ENCODE measurements around the gene GNA15. TPM values are rescaled to one million over a fixed set of nuclear protein-coding genes. Genes with fewer than 3 reads are reported as not detected.
"Not testable (repeated sequence)": the region's sequence is repeated elsewhere in the genome, so short reads cannot be mapped to it uniquely, and the experiment has no call there.

Gene GNA15, protein sequence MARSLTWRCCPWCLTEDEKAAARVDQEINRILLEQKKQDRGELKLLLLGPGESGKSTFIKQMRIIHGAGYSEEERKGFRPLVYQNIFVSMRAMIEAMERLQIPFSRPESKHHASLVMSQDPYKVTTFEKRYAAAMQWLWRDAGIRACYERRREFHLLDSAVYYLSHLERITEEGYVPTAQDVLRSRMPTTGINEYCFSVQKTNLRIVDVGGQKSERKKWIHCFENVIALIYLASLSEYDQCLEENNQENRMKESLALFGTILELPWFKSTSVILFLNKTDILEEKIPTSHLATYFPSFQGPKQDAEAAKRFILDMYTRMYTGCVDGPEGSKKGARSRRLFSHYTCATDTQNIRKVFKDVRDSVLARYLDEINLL
- not detected in 2 replicates for total RNA-seq (2012; rRNA removed)

DNA sequence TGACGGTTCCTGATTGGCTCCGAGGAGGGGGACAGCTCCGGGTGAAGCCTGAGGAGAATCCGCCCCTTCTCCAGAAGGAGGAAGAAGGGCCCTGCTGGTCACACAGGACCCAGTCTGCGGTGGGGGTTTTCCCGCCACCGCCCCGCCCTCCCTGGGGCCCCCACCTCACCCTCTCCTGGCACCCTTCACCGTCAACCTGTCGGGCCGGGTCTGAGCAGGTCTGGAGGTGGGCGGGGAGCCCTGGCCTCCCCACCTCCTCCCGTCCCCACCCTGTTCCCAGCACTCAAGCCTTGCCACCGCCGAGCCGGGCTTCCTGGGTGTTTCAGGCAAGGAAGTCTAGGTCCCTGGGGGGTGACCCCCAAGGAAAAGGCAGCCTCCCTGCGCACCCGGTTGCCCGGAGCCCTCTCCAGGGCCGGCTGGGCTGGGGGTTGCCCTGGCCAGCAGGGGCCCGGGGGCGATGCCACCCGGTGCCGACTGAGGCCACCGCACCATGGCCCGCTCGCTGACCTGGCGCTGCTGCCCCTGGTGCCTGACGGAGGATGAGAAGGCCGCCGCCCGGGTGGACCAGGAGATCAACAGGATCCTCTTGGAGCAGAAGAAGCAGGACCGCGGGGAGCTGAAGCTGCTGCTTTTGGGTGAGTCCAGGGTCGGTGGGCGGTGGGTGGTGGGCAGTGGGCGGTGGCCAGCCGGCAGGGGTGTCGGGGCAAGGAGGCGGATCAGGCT is at the start of gene GNA15:
TSS of gene GNA15 (plus strand) at position 73 of the 723 bp plus-strand sequence. CDS start at position 491, 418 bp downstream.
- Histone ChIP-seq H3K9me3 (replicated peaks; ENCODE audit: low read length) (peaks cover 3% of the 10 kb centered on the region), H3K4me2 (ENCODE audit: low read length) (no peak within 1 kb of the TSS), H3K4me1 (ENCODE audit: control insufficient read depth, insufficient read depth, low read length) (peaks cover 15% of the 10 kb centered on the region), H3K27me3 (ENCODE audit: control insufficient read depth, insufficient read depth, low read length) (no peaks in the 10 kb centered on the region), H3K36me3 (ENCODE audit: insufficient read depth, low read length) (no peaks in the 10 kb centered on the region), H3K9ac (ENCODE audit: low read depth, low read length) (no peak within 1 kb of the TSS), H3K4me3 (ENCODE audit: low read length) (no peak within 1 kb of the TSS)

GRCh38 chr19:3087769-3088168 is 48.1 kb upstream of the GNA15 start:
- no peaks in the 10 kb centered on the region for H3K9me3 ChIP-seq (replicated peaks; ENCODE audit: low read length)
- no peaks in the 10 kb centered on the region for H3K27me3 ChIP-seq (ENCODE audit: control insufficient read depth, insufficient read depth, low read length)
- no peaks in the 10 kb centered on the region for H3K36me3 ChIP-seq (ENCODE audit: insufficient read depth, low read length)
- H3K9ac ChIP-seq (ENCODE audit: low read depth, low read length): no peak overlapping the region
- no peak overlapping the region for H3K4me3 ChIP-seq (ENCODE audit: low read length)
- no peaks in the 10 kb centered on the region for H3K4me1 ChIP-seq (ENCODE audit: control insufficient read depth, insufficient read depth, low read length)
- H3K4me2 ChIP-seq (ENCODE audit: low read length): no peak overlapping the region

DNA sequence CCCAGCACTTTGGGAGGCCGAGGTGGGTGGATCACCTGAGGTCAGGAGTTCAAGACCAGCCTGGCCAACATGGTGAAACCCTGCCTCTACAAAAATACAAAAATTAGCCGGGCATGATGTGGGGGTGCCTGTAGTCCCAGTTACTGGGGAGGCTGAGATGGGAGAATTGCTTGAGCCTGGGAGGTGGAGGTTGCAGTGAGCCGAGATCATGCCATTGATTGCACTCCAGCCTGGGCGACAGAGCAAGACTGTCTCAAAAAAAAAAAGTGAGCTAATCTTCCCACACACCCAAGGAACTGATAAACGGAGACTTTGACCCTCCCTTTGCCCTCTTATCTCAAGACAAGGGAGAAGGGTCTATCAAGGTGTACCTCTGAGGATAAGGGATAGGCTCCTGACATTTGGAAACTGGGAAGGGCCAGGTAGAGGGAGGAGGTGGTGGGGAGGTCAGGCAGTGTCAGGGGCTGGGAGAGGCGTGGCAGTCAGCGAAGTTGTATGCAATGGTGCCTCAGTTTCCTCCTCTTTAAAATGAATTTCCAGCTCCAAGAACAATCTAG is 46.5 kb upstream of the GNA15 start:
- not testable (repeated sequence) for H3K4me2 ChIP-seq (ENCODE audit: low read length); H3K27me3 ChIP-seq (ENCODE audit: control insufficient read depth, insufficient read depth, low read length); H3K36me3 ChIP-seq (ENCODE audit: insufficient read depth, low read length); H3K4me1 ChIP-seq (ENCODE audit: control insufficient read depth, insufficient read depth, low read length); H3K9me3 ChIP-seq (replicated peaks; ENCODE audit: low read length); H3K9ac ChIP-seq (ENCODE audit: low read depth, low read length); H3K4me3 ChIP-seq (ENCODE audit: low read length)

DNA sequence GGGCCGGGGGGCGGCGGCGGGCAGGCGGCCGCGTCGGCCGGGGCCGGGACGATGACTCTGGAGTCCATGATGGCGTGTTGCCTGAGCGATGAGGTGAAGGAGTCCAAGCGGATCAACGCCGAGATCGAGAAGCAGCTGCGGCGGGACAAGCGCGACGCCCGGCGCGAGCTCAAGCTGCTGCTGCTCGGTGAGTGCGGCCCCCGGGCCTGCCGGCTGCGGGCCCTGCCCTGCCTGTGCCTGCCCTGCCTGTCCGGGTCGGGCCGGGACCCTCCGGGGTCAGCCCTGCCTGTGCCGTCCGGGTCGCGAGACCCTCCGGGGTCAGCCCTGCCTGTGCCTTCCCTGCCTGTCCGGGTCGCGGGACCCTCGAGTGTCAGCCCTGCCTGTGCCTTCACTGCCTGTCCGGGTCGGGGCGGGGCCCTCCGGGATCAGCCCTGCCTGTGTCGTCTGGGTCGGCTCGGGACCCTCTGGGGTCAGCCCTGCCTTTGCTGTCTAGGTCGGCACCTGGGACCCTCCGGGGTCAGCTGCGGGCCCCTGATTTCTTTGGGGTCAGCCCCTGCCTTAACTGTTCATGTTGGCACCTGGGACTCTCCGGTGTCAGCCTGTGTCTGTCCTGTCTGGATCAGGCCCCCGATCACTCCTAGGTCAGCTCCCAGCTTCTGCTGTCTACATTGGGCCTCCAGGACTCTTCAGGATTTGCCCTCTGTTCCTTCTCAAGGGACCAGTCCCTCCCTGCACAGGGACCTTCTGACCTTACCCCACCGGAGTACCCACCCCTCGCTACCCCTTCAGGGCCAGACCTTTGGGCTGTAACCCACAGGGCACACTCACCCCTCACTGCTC is 41.0 kb upstream of the GNA15 start:
- H3K36me3 ChIP-seq (ENCODE audit: insufficient read depth, low read length): no peaks in the 10 kb centered on the region
- H3K4me1 ChIP-seq (ENCODE audit: control insufficient read depth, insufficient read depth, low read length): peaks cover 39% of the 10 kb centered on the region
- H3K4me3 ChIP-seq (ENCODE audit: low read length): peak overlapping the region; percentile 100
- peak overlapping the region; percentile 99 for H3K4me2 ChIP-seq (ENCODE audit: low read length)
- peak overlapping the region; percentile 99 for H3K9ac ChIP-seq (ENCODE audit: low read depth, low read length)
- H3K9me3 ChIP-seq (replicated peaks; ENCODE audit: low read length): no peaks in the 10 kb centered on the region
- no peaks in the 10 kb centered on the region for H3K27me3 ChIP-seq (ENCODE audit: control insufficient read depth, insufficient read depth, low read length)

- Histone ChIP-seq H3K9ac (ENCODE audit: low read depth, low read length) (peak overlapping the region; percentile 99), H3K9me3 (replicated peaks; ENCODE audit: low read length) (no peaks in the 10 kb centered on the region), H3K27me3 (ENCODE audit: control insufficient read depth, insufficient read depth, low read length) (no peaks in the 10 kb centered on the region), H3K36me3 (ENCODE audit: insufficient read depth, low read length) (no peaks in the 10 kb centered on the region), H3K4me1 (ENCODE audit: control insufficient read depth, insufficient read depth, low read length) (peaks cover 43% of the 10 kb centered on the region), H3K4me3 (ENCODE audit: low read length) (peak overlapping the region; percentile 100), H3K4me2 (ENCODE audit: low read length) (peak overlapping the region; percentile 99)
These were observed 40.2 kb upstream of the GNA15 start for GRCh38 chr19:3095441-3096191.

DNA sequence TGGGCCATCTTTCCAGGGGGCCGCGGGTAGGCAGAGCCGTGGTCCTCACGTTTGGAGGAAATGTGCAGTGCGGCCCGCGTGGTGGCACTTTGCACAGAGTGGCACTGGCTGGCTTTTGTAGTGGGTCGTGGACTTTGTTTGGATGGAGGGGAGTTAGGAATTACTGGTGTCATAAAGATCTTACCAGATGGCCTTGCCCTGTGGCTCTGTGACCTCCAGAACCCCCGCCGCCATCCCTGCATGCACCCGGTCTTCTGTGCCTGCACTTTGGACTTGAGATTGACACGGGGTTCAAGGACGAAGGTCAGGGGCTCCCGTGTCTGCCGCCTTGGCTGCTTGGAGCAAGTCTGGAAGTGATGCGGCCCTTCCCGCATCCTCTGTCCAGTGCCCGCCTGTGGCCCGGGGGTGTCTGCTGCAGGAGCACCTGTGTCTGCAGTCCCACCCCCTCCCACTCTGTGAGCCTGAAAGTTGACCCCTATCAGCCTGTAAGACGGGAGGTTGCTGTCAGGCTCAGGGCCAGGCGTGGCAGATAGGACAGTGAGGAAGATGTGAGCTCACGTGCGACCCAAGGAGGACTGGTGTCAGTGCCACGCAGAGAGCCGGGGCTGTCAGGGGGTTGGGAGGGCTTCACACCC is 39.4 kb upstream of the GNA15 start:
- Histone ChIP-seq H3K9ac (ENCODE audit: low read depth, low read length) (peak overlapping the region; percentile 99), H3K4me2 (ENCODE audit: low read length) (peak overlapping the region; percentile 99), H3K27me3 (ENCODE audit: control insufficient read depth, insufficient read depth, low read length) (no peaks in the 10 kb centered on the region), H3K36me3 (ENCODE audit: insufficient read depth, low read length) (no peaks in the 10 kb centered on the region), H3K4me3 (ENCODE audit: low read length) (peak overlapping the region; percentile 100), H3K9me3 (replicated peaks; ENCODE audit: low read length) (no peaks in the 10 kb centered on the region), H3K4me1 (ENCODE audit: control insufficient read depth, insufficient read depth, low read length) (peaks cover 49% of the 10 kb centered on the region)

- Histone ChIP-seq H3K9ac (ENCODE audit: low read depth, low read length) (peak overlapping the region; percentile 99), H3K27me3 (ENCODE audit: control insufficient read depth, insufficient read depth, low read length) (no peaks in the 10 kb centered on the region), H3K36me3 (ENCODE audit: insufficient read depth, low read length) (no peaks in the 10 kb centered on the region), H3K4me1 (ENCODE audit: control insufficient read depth, insufficient read depth, low read length) (peaks cover 49% of the 10 kb centered on the region), H3K4me3 (ENCODE audit: low read length) (peak overlapping the region; percentile 100), H3K4me2 (ENCODE audit: low read length) (peak overlapping the region; percentile 99), H3K9me3 (replicated peaks; ENCODE audit: low read length) (no peaks in the 10 kb centered on the region)
These were observed 38.9 kb upstream of the GNA15 start for GRCh38 chr19:3096902-3097326.

- H3K9me3 ChIP-seq (replicated peaks; ENCODE audit: low read length): no peaks in the 10 kb centered on the region
- peak overlapping the region; percentile 100 for H3K4me3 ChIP-seq (ENCODE audit: low read length)
- no peaks in the 10 kb centered on the region for H3K27me3 ChIP-seq (ENCODE audit: control insufficient read depth, insufficient read depth, low read length)
- H3K4me2 ChIP-seq (ENCODE audit: low read length): peak overlapping the region; percentile 99
- H3K4me1 ChIP-seq (ENCODE audit: control insufficient read depth, insufficient read depth, low read length): peaks cover 49% of the 10 kb centered on the region
- H3K36me3 ChIP-seq (ENCODE audit: insufficient read depth, low read length): no peaks in the 10 kb centered on the region
- peak overlapping the region; percentile 99 for H3K9ac ChIP-seq (ENCODE audit: low read depth, low read length)
These were observed 38.4 kb upstream of the GNA15 start for GRCh38 chr19:3097442-3097871.

GRCh38 chr19:3098141-3098514 is 37.7 kb upstream of the GNA15 start:
- no peaks in the 10 kb centered on the region for H3K36me3 ChIP-seq (ENCODE audit: insufficient read depth, low read length)
- H3K4me1 ChIP-seq (ENCODE audit: control insufficient read depth, insufficient read depth, low read length): peaks cover 49% of the 10 kb centered on the region
- no peaks in the 10 kb centered on the region for H3K27me3 ChIP-seq (ENCODE audit: control insufficient read depth, insufficient read depth, low read length)

More at GRCh38 chr19:3098141-3098514, 37.7 kb upstream of the GNA15 start:
- H3K9ac ChIP-seq (ENCODE audit: low read depth, low read length): peak overlapping the region; percentile 99
- H3K4me3 ChIP-seq (ENCODE audit: low read length): peak overlapping the region; percentile 100
- no peaks in the 10 kb centered on the region for H3K9me3 ChIP-seq (replicated peaks; ENCODE audit: low read length)
- peak overlapping the region; percentile 99 for H3K4me2 ChIP-seq (ENCODE audit: low read length)
